Measurements from ENCODE around the gene CNDP2.

DNA sequence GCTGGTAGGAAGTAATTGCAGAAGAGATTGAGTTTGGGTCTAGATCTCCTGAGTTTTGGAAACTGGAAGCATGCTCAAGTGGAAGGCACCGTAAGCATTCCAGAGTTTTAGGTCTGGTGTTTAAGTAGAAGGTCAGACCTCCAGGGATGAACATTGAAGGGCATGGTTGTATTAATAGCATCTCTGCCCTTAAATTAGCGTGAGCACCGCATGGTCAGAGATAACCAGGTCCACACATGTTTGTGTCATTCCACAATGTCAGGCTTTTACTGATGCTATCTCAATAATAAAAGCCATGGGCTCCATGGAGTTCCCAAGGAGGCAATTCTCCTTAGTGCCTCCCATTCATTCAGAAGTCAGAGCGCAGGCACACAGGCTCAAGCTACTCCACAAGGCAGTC lies 73.2 kb downstream of the CNDP2 start:
- TF ChIP-seq EZH2phosphoT487 (IDR thresholded peaks at IDR 0.05; ENCODE audit: insufficient read depth, low read depth): no peak
- TF ChIP-seq EZH2 (IDR thresholded peaks at IDR 0.05; ENCODE audit: insufficient read depth, poor library complexity, severe bottlenecking): no peak
